ENCODE data around the gene KIF7. TPM values are rescaled to one million over a fixed set of nuclear protein-coding genes. Genes with fewer than 3 reads are reported as not detected.

The KIF7 gene
- total RNA-seq, 4 donors from 2014 or later, result 2.0 to 17.3 (median 11.3) TPM

DNA sequence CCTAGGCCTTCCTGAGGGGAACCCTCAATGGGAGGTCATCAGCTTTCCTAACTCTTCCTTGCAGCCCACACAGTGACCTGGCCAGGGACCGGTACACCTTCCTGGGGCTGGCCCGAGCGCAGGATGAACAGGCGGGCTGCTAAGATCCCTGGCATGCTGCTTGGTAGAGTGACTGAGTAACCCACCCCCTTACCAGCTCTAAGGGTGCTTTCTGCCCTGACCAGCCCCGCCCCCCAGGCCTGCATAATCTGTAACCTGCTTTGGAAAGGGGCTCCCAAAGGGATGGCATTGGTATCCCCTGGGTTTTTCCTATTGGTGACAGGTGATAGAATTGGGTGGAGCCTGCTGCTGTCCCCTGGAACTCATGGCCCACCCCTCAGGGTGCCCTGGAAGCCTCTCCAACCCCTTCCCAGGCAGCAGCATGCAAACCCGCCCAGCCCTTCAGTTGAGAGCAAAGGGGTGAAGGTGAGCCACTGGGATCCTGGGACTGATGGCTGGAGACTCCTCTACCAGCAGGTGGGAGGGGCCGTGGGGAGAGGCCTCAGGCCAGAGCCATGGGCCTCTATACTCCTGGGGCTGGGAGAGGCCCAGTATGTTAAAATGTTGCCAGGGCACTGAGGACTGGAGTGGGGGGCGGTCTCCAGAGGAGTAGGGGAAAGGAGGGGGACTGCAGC lies 11.1 kb upstream of the KIF7 start:
- intact Hi-C loops (cut with DNase I; ENCODE audit: low total_unique reads), result no loop called here
- TF ChIP-seq, protein P1, sequence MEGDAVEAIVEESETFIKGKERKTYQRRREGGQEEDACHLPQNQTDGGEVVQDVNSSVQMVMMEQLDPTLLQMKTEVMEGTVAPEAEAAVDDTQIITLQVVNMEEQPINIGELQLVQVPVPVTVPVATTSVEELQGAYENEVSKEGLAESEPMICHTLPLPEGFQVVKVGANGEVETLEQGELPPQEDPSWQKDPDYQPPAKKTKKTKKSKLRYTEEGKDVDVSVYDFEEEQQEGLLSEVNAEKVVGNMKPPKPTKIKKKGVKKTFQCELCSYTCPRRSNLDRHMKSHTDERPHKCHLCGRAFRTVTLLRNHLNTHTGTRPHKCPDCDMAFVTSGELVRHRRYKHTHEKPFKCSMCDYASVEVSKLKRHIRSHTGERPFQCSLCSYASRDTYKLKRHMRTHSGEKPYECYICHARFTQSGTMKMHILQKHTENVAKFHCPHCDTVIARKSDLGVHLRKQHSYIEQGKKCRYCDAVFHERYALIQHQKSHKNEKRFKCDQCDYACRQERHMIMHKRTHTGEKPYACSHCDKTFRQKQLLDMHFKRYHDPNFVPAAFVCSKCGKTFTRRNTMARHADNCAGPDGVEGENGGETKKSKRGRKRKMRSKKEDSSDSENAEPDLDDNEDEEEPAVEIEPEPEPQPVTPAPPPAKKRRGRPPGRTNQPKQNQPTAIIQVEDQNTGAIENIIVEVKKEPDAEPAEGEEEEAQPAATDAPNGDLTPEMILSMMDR (IDR thresholded peaks at IDR 0.05), result no peak
- no peak for TF ChIP-seq POLR2A (IDR thresholded peaks at IDR 0.05)
- Histone ChIP-seq H3K27ac (peak overlapping the region; percentile 81 to 89), H3K36me3 (no peaks in the 10 kb centered on the region), H3K9me3 (no peaks in the 10 kb centered on the region), H3K4me3 (no peak overlapping the region), H3K4me1 (peaks cover 0 to 11% of the 10 kb centered on the region in 2 donors), H3K27me3 (no peaks in the 10 kb centered on the region)
- no peak for DNase-seq

DNA sequence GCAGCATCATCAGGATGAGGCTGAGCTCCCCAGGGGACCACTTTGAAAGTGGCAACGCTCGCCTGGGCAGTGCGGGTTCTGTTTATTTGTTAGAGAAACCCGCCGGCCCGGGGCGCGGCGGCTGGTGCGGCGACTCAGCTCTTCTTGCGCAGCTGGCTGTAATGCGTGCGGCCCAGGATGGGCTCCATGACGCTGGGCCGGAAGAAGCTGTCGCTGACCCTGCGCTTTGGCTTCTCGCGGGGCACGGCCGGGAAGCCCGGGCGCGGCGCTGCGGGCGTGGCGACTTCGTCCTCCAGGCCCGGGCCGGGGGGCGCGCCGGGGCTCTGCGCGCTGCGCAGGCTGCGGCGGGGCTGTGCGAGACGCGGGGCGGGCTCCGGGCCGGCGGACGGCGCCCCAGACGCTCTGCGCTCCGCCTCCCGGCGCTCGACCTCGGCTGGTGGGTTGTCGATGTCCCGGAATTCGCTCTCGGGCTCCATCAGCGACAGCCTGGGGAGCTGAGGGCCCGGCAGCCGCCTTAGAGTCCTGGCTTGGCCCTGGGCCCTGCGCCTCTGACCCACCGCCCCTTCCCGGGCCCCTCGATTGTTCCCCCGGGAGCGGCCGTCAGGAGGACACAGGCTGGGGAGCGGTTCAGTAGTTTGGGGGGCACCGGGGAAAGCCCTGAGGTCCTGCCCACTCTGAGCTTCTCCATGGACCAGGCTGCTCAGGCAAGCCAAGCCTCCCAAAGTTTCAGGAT lies 10.3 kb upstream of the KIF7 start:
- TF ChIP-seq POLR2A (IDR thresholded peaks at IDR 0.05), result peak in 1 of 2 donors; percentile 18
- TF ChIP-seq, protein P1 (IDR thresholded peaks at IDR 0.05), result no peak
- Histone ChIP-seq H3K4me3 (peak overlapping the region; percentile 33 to 34), H3K9me3 (no peaks in the 10 kb centered on the region), H3K36me3 (no peaks in the 10 kb centered on the region), H3K27me3 (no peaks in the 10 kb centered on the region), H3K4me1 (peaks cover 0 to 11% of the 10 kb centered on the region in 2 donors), H3K27ac (peak overlapping the region; percentile 81 to 89)
- peak; percentile 53 to 66 for DNase-seq
- intact Hi-C loops (cut with DNase I; ENCODE audit: low total_unique reads), result no loop called here

DNA sequence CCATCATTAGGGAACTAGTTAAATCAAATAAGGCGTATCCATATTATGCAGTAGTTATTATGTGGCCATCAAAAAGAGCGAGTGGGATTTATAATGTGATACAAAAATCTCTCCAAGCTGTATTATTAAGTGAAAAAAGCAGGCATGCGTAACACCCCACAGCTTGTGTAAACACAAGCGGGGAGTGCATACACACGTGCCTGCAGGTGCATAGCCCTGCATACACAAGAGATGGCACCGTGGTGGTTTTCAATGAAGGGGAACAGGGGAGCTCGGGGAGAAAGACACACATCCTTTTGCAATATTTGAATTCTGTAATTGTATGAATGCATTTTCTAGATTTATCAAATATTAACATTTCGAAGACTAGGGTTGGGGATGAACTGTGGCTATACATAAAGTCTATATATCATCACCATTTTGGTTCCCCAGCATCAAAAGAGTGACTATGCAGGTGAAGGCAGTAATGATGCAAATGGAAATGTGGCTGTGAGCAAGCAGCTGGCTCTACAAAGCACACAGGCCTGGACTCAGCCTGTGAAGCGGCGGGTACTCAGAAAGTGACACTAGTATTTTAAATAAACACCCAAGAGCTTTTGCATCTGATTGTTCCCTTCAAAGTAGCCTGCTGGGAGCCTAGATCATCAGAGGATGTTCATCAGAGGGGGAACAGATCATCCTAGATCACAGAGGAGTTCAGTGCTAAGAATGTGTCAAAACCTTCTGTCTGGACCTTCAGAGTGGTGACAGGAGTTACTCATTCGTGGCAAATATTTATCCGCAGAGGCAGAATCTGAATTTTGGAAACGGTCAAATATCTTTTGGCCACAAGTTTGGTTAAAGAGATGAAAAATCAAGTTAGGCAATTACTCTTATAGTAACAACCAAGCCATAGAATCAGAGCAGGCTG lies 9.4 kb upstream of the KIF7 start:
- DNase-seq, result no peak
- Histone ChIP-seq H3K4me1 (peaks cover 0 to 11% of the 10 kb centered on the region in 2 donors), H3K4me3 (peak overlapping the region; percentile 33 to 34), H3K36me3 (no peaks in the 10 kb centered on the region), H3K27me3 (no peaks in the 10 kb centered on the region), H3K9me3 (no peaks in the 10 kb centered on the region), H3K27ac (peak overlapping the region; percentile 81 to 89)
- TF ChIP-seq, protein P1 (IDR thresholded peaks at IDR 0.05), result no peak
- no peak for TF ChIP-seq POLR2A (IDR thresholded peaks at IDR 0.05)
- intact Hi-C loops (cut with DNase I; ENCODE audit: low total_unique reads), result no loop called here

DNA sequence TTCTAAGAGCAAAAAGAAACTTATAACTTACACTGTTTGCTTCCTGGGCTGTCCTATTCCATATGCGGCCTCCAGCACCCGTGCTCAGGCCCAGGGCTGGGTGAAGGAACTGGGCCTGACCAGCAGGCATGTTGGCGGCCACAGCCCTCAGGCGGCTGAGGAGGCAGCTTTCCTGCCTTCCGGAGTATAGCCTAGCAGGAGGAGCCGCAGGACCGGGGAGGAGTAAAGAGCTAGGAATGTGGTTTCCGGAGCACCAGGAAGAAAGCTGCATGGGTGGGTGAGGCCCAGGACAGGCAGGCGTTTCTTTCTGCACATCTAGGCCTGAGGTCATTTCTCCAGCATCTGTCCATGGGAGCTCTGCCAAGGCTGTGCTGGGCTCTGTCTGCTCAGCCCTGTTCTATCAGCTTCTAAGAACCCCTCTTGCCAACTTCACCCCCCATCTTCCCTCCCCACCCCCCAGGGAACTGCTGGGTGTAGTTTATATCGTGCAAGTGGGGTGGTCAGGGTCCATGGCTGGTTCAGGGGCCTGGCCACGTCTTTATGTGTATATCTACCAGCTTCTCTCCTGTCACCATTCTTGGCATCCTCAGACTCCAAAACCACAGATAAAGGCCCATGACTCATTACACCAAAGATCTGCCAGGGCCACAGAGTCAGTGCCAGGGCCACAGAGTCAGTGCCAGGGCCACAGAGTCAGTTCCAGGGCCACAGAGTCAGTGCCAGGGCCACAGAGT lies 7.8 kb upstream of the KIF7 start:
- intact Hi-C loops (cut with DNase I; ENCODE audit: low total_unique reads), result no loop called here
- peak; percentile 56 to 59 for DNase-seq
- H3K36me3 ChIP-seq, result no peaks in the 10 kb centered on the region
- H3K27me3 ChIP-seq, result no peaks in the 10 kb centered on the region
- H3K9me3 ChIP-seq, result no peaks in the 10 kb centered on the region
- H3K4me1 ChIP-seq, result peaks cover 0 to 11% of the 10 kb centered on the region in 2 donors
- no peak for TF ChIP-seq POLR2A (IDR thresholded peaks at IDR 0.05)
- TF ChIP-seq, protein P1 (IDR thresholded peaks at IDR 0.05), result no peak
- peak overlapping the region; percentile 23 to 40 for H3K27ac ChIP-seq
- H3K4me3 ChIP-seq, result no peak overlapping the region
